Naive thymus-derived CD4-positive, alpha-beta T cell (primary cell): ENCODE data around the gene EZR. TPM values are rescaled to one million over a fixed set of nuclear protein-coding genes. Genes with fewer than 3 reads are reported as not detected.

ENCODE experiments used
- ATAC-seq: fragments of 150-1000 bp; cut with Tn5 transposase; 2 replicates; pipeline ENCODE4 v1.10.0; 2021; ENCODE audit warnings: mild to moderate bottlenecking, moderate library complexity
- CTCF ChIA-PET: fragments of 350-600 bp; sonication (Branson Sonifier 250); formaldehyde crosslinking; loops from one replicate; lab custom pipeline; 2021; ENCODE audit warnings: antibody characterized with exemption; lab: Charles Lee
- POLR2A ChIA-PET: fragments of 350-600 bp; sonication (Branson Sonifier 250); formaldehyde crosslinking; loops from one replicate; lab custom pipeline; 2021; ENCODE audit warnings: antibody characterized with exemption, inconsistent platforms; lab: Charles Lee
- DNase-seq, 9 donors: peaks; one replicate each; pipeline versions ENCODE4 v3.0.0 to v3.0.0-alpha.2; 2020 to 2022; ENCODE audit warnings: mixed read lengths in 1 of 9
- H3K27ac ChIP-seq: one replicate; pipeline ENCODE4 v1.7.0; 2013; ENCODE audit warnings: mild to moderate bottlenecking, low read depth, low read length, moderate library complexity
- H3K27me3 ChIP-seq, 2 donors: one replicate each; pipeline ENCODE4 v1.7.0; 2013; ENCODE audit warnings: low read length in 2 of 2, mild to moderate bottlenecking in 2 of 2, moderate library complexity in 2 of 2; ENCODE audit not compliant: control insufficient read depth in 2 of 2, insufficient read depth in 2 of 2
- H3K36me3 ChIP-seq, 3 experiments: 1 replicate in 2 of 3; 2 replicates in 1 of 3; pipeline ENCODE4 v1.7.0; 2013; ENCODE audit warnings: low read length in 3 of 3, mild to moderate bottlenecking in 3 of 3, moderate library complexity in 1 of 3; ENCODE audit not compliant: insufficient read depth in 3 of 3, control insufficient read depth in 2 of 3
- H3K4me1 ChIP-seq, 2 donors: one replicate each; pipeline ENCODE4 v1.7.0; 2013; ENCODE audit warnings: low read length in 2 of 2, mild to moderate bottlenecking in 2 of 2, moderate library complexity in 1 of 2; ENCODE audit not compliant: control insufficient read depth in 2 of 2, insufficient read depth in 2 of 2
- H3K4me3 ChIP-seq: 2 replicates; pipeline ENCODE4 v1.7.0; 2013; ENCODE audit warnings: mild to moderate bottlenecking, low read length
- H3K9me3 ChIP-seq, 3 experiments: 1 replicate in 2 of 3; 2 replicates in 1 of 3; pipeline ENCODE4 v1.7.0; 2013; ENCODE audit warnings: low read length in 3 of 3; ENCODE audit not compliant: control insufficient read depth in 2 of 3
- H3K27ac Mint-ChIP-seq, 9 donors: one replicate each; pipeline ENCODE4 v1.8.0; 2020 to 2022; ENCODE audit warnings: mixed read lengths in 9 of 9, mild to moderate bottlenecking in 8 of 9, moderate library complexity in 5 of 9, inconsistent platforms in 2 of 9
- H3K27me3 Mint-ChIP-seq, 5 donors: one replicate each; pipeline ENCODE4 v1.8.0; 2021 to 2022; ENCODE audit warnings: mixed read lengths in 5 of 5, mild to moderate bottlenecking in 1 of 5
- H3K36me3 Mint-ChIP-seq, 5 donors: one replicate each; pipeline ENCODE4 v1.8.0; 2020 to 2022; ENCODE audit warnings: mixed read lengths in 5 of 5, mild to moderate bottlenecking in 3 of 5, inconsistent platforms in 1 of 5
- H3K4me1 Mint-ChIP-seq, 7 donors: one replicate each; pipeline ENCODE4 v1.8.0; 2020 to 2022; ENCODE audit warnings: mixed read lengths in 7 of 7, mild to moderate bottlenecking in 3 of 7, inconsistent platforms in 1 of 7
- H3K4me3 Mint-ChIP-seq, 10 donors: one replicate each; pipeline ENCODE4 v1.8.0; 2020 to 2022; ENCODE audit warnings: mild to moderate bottlenecking in 10 of 10, mixed read lengths in 10 of 10, moderate library complexity in 6 of 10, inconsistent platforms in 2 of 10
- H3K9me3 Mint-ChIP-seq, 11 donors: one replicate each; pipeline ENCODE4 v1.8.0; 2020 to 2022; ENCODE audit warnings: mixed read lengths in 11 of 11, mild to moderate bottlenecking in 4 of 11, inconsistent platforms in 1 of 11, moderate library complexity in 1 of 11
- intact Hi-C, 2 donors: fragments of 100-400 bp; cut with micrococcal nuclease; formaldehyde crosslinking; loops; one replicate each; pipeline ENCODE4 v1.15.1; 2023
- polyA plus RNA-seq, 2 donors: library from polyadenylated mRNA; unstranded; fragments of 300-500 nt; fragmentation: Illumina TruSeq; gene quantifications; one replicate each; pipeline ENCODE4 v1.2.3, GENCODE V29; 2021
- total RNA-seq, 6 experiments: library from RNA in 5 of 6; stranded (reverse) in 5 of 6; gene quantifications; 1 replicate in 5 of 6; 2 replicates in 1 of 6; pipeline ENCODE4 v1.2.3 and lab custom pipeline; 2021 to 2026

EZR gene
- total and polyA plus RNA-seq, 7 experiments from 2014 or later = 115 to 201 (median 140) TPM

DNA sequence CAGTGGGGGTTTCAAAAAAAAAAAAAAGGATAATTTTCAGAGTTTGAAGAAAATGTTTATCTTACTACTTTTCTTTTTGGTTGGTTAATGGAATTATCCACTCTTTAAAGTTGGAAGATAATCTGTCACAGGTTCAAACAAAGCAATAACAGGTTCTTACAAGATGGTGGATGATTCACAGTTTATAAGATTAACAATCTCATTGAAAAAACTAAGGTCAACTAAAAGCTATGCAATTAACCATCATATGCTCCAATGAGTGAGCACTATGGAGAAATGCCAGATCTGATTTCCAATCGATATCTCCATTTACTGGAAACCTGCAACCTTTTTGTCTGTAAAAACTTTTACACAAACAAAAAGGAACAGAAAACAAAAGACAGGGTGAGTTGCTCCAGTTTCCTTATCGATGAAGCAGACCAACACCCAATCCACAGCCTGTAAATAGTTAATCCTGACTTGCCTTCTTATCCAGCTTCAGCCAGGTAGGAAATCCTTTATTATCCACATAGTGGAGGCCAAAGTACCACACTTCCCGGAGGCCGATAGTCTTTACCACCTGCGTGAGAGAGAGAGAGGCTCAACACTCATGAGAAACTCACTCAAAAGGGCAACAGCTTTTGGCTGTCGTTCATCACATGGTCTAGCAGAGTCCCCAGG lies 32.4 kb downstream of the EZR start:
- no peak for ATAC-seq
- Mint-ChIP-seq H3K4me1 (peaks cover 26 to 58% (median 54%) of the 10 kb centered on the region in 7 donors), H3K4me3 (no peak overlapping the region), H3K36me3 (peaks cover 3 to 60% (median 32%) of the 10 kb centered on the region in 5 donors), H3K9me3 (no peaks in the 10 kb centered on the region), H3K27me3 (no peaks in the 10 kb centered on the region), H3K27ac (peak overlapping the region in 3 of 9 donors; percentile 32 to 52 (median 36))
- ChIA-PET CTCF (interaction anchor here (0.5 to 1.1 kb wide), 4 partner anchors 15 to 197 kb away, joined by 3 to 6 read pairs (median 3); no protein-coding TSS in a partner anchor), POLR2A (no interaction called here)
- H3K27me3 ChIP-seq = no peaks in the 10 kb centered on the region
- intact Hi-C loops = no loop called here
- no peak for DNase-seq
- no peak overlapping the region for H3K27ac ChIP-seq
- no peaks in the 10 kb centered on the region for H3K9me3 ChIP-seq
- peaks cover 20 to 28% of the 10 kb centered on the region in 2 donors for H3K4me1 ChIP-seq
- no peak overlapping the region for H3K4me3 ChIP-seq
- H3K36me3 ChIP-seq = peaks cover 36 to 64% (median 46%) of the 10 kb centered on the region in 3 experiments

- H3K4me1 ChIP-seq = peaks cover 14 to 17% of the 10 kb centered on the region in 2 donors
- no peaks in the 10 kb centered on the region for H3K9me3 Mint-ChIP-seq
- H3K27ac ChIP-seq = no peak overlapping the region
- CTCF ChIA-PET = interaction anchor here (0.6 kb wide), 1 partner anchor 39 kb away, joined by 3 read pairs; no protein-coding TSS in a partner anchor
- H3K27ac Mint-ChIP-seq = peak overlapping the region in 1 of 9 donors; percentile 19
- DNase-seq (no peak), ATAC-seq (no peak)
- H3K9me3 ChIP-seq = no peaks in the 10 kb centered on the region
- H3K36me3 ChIP-seq = peaks cover 49 to 79% (median 59%) of the 10 kb centered on the region in 3 experiments
- no peaks in the 10 kb centered on the region for H3K27me3 Mint-ChIP-seq
- peaks cover 16 to 46% (median 42%) of the 10 kb centered on the region in 7 donors for H3K4me1 Mint-ChIP-seq
- no peak overlapping the region for H3K4me3 Mint-ChIP-seq
- intact Hi-C loops = no loop called here
- no peak overlapping the region for H3K4me3 ChIP-seq
- H3K36me3 Mint-ChIP-seq = peaks cover 3 to 74% (median 42%) of the 10 kb centered on the region in 5 donors
- POLR2A ChIA-PET = interaction anchor here (0.9 kb wide), 1 partner anchor 13 kb away, joined by 3 read pairs; no protein-coding TSS in a partner anchor
- H3K27me3 ChIP-seq = no peaks in the 10 kb centered on the region
Measured at GRCh38 chr6:158785036-158785435, 34.1 kb downstream of the EZR start.

DNA sequence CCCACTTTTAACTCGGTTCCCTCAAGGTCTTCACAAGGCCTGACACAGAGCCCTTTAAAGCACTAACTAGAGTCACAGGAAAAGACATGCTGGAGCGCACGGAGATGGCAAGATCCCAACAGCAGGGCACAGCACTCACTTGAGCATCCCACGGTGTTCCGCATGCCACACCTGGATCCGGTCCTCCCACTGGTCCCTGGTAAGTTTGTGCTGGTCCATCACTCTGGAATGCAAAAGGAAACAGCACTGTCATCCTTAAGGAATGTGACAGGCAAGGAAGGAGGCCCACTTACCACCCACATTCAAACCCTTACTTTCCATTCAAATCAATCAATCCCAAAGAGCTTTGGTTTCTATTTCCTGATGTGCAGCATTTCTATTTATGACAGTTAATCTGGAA lies 34.7 kb downstream of the EZR start:
- H3K27me3 ChIP-seq = no peaks in the 10 kb centered on the region
- ATAC-seq (no peak), DNase-seq (no peak)
- H3K4me3 ChIP-seq = no peak overlapping the region
- ChIA-PET CTCF (no interaction called here), POLR2A (interaction anchor here (0.6 to 0.9 kb wide), 2 partner anchors 14 to 146 kb away, joined by 3 to 4 read pairs; no protein-coding TSS in a partner anchor)
- H3K9me3 Mint-ChIP-seq = no peaks in the 10 kb centered on the region
- H3K4me1 Mint-ChIP-seq = peaks cover 10 to 41% (median 37%) of the 10 kb centered on the region in 7 donors
- intact Hi-C loops = no loop called here
- no peaks in the 10 kb centered on the region for H3K9me3 ChIP-seq
- no peak overlapping the region for H3K4me3 Mint-ChIP-seq
- peaks cover 3 to 75% (median 42%) of the 10 kb centered on the region in 5 donors for H3K36me3 Mint-ChIP-seq
- no peak overlapping the region for H3K27ac ChIP-seq
- peaks cover 9 to 12% of the 10 kb centered on the region in 2 donors for H3K4me1 ChIP-seq
- H3K36me3 ChIP-seq = peaks cover 49 to 79% (median 59%) of the 10 kb centered on the region in 3 experiments
- H3K27ac Mint-ChIP-seq = peak overlapping the region in 2 of 9 donors; percentile 12 to 73
- no peaks in the 10 kb centered on the region for H3K27me3 Mint-ChIP-seq

GRCh38 chr6:158783851-158784250 lies 35.3 kb downstream of the EZR start:
- Mint-ChIP-seq H3K9me3 (no peaks in the 10 kb centered on the region), H3K27me3 (no peaks in the 10 kb centered on the region), H3K36me3 (peaks cover 7 to 75% (median 46%) of the 10 kb centered on the region in 5 donors), H3K4me3 (peak overlapping the region in 2 of 10 donors; percentile 16 to 27), H3K4me1 (peaks cover 4 to 39% (median 34%) of the 10 kb centered on the region in 7 donors), H3K27ac (peak overlapping the region in 7 of 9 donors; percentile 5 to 73 (median 38))
- no peaks in the 10 kb centered on the region for H3K9me3 ChIP-seq
- H3K27me3 ChIP-seq = no peaks in the 10 kb centered on the region
- ATAC-seq (no peak), DNase-seq (no peak)
- ChIA-PET POLR2A (interaction anchor here (0.6 kb wide), 1 partner anchor 145 kb away, joined by 4 read pairs; no protein-coding TSS in a partner anchor), CTCF (no interaction called here)
- no peak overlapping the region for H3K4me3 ChIP-seq
- peaks cover 49 to 84% (median 59%) of the 10 kb centered on the region in 3 experiments for H3K36me3 ChIP-seq
- H3K4me1 ChIP-seq = peaks cover 2 to 7% of the 10 kb centered on the region in 2 donors
- intact Hi-C loops = no loop called here
- H3K27ac ChIP-seq = no peak overlapping the region

DNA sequence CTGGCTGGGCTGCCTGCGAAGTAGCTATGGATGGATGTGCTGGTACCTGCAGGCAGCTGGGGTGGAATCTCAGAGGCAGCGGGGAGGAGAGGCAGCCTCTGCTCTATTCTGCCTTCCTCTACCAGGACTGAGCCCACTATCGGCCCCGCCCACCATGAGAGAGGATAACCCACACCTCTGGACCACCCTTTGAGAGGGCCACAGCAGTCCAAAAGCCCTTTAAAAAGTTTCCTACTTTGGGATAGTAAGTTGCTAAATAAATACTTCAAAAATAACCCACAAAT lies 36.1 kb downstream of the EZR start:
- peak overlapping the region in 3 of 9 donors; percentile 5 to 58 (median 13) for H3K27ac Mint-ChIP-seq
- intact Hi-C loops = no loop called here
- Histone ChIP-seq H3K36me3 (peaks cover 49 to 84% (median 63%) of the 10 kb centered on the region in 3 experiments), H3K27ac (no peak overlapping the region), H3K4me3 (no peak overlapping the region), H3K9me3 (no peaks in the 10 kb centered on the region), H3K27me3 (no peaks in the 10 kb centered on the region), H3K4me1 (peaks cover 0 to 5% of the 10 kb centered on the region in 2 donors)
- H3K9me3 Mint-ChIP-seq = no peaks in the 10 kb centered on the region
- H3K4me1 Mint-ChIP-seq = peaks cover under 1 to 39% (median 33%) of the 10 kb centered on the region in 7 donors
- ATAC-seq (no peak), DNase-seq (no peak)
- no peaks in the 10 kb centered on the region for H3K27me3 Mint-ChIP-seq
- ChIA-PET POLR2A (interaction anchor here (0.7 to 1.3 kb wide), 2 partner anchors 27 to 86 kb away, joined by 4 read pairs; no protein-coding TSS in a partner anchor), CTCF (no interaction called here)
- no peak overlapping the region for H3K4me3 Mint-ChIP-seq
- H3K36me3 Mint-ChIP-seq = peaks cover 7 to 77% (median 46%) of the 10 kb centered on the region in 5 donors

GRCh38 chr6:158782432-158783166 lies 36.6 kb downstream of the EZR start:
- peaks cover 0 to 40% (median 31%) of the 10 kb centered on the region in 7 donors for H3K4me1 Mint-ChIP-seq
- H3K9me3 Mint-ChIP-seq = no peaks in the 10 kb centered on the region
- H3K36me3 Mint-ChIP-seq = peaks cover 7 to 75% (median 45%) of the 10 kb centered on the region in 5 donors
- DNase-seq (no peak), ATAC-seq (no peak)
- no peaks in the 10 kb centered on the region for H3K27me3 Mint-ChIP-seq
- intact Hi-C loops = no loop called here
- Histone ChIP-seq H3K9me3 (no peaks in the 10 kb centered on the region), H3K27ac (no peak overlapping the region), H3K4me3 (no peak overlapping the region), H3K27me3 (no peaks in the 10 kb centered on the region), H3K36me3 (peaks cover 53 to 84% (median 64%) of the 10 kb centered on the region in 3 experiments), H3K4me1 (peaks cover 0 to 5% of the 10 kb centered on the region in 2 donors)
- H3K27ac Mint-ChIP-seq = peak overlapping the region in 5 of 9 donors; percentile 13 to 77 (median 48)
- ChIA-PET POLR2A (interaction anchor here (0.6 to 1.3 kb wide), 3 partner anchors 19 to 87 kb away, joined by 4 read pairs; no protein-coding TSS in a partner anchor), CTCF (no interaction called here)
- H3K4me3 Mint-ChIP-seq = no peak overlapping the region
